ENCODE results near the gene PHACTR4.

DNA sequence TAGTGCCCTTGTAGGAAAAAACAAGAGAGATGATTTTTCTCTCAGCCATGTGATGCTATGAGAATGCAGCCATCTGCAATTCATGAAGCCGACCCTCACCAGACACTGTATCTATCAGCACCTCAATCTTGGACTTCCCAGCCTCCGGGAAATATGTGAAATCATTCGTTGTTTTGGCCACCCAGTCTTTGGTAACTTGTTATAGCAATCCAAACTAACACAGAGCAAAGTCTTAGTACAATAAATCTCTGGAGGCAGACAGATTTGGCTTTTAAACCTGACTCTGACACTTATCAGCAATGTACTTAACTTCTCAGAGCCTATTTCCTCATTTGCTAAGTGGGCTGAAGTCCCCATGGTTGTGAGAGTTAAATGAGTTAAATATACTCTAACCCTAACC, 45.8 kb upstream of the PHACTR4 start:
- TF ChIP-seq, protein P1, sequence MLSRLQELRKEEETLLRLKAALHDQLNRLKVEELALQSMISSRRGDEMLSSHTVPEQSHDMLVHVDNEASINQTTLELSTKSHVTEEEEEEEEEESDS (CRISPR knock-in tag; IDR thresholded peaks at IDR 0.05; ENCODE audit: borderline replicate concordance): no peak
- TF ChIP-seq, protein P2, sequence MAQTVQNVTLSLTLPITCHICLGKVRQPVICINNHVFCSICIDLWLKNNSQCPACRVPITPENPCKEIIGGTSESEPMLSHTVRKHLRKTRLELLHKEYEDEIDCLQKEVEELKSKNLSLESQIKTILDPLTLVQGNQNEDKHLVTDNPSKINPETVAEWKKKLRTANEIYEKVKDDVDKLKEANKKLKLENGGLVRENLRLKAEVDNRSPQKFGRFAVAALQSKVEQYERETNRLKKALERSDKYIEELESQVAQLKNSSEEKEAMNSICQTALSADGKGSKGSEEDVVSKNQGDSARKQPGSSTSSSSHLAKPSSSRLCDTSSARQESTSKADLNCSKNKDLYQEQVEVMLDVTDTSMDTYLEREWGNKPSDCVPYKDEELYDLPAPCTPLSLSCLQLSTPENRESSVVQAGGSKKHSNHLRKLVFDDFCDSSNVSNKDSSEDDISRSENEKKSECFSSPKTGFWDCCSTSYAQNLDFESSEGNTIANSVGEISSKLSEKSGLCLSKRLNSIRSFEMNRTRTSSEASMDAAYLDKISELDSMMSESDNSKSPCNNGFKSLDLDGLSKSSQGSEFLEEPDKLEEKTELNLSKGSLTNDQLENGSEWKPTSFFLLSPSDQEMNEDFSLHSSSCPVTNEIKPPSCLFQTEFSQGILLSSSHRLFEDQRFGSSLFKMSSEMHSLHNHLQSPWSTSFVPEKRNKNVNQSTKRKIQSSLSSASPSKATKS (CRISPR knock-in tag; IDR thresholded peaks at IDR 0.05): no peak
- TF ChIP-seq, protein P3, sequence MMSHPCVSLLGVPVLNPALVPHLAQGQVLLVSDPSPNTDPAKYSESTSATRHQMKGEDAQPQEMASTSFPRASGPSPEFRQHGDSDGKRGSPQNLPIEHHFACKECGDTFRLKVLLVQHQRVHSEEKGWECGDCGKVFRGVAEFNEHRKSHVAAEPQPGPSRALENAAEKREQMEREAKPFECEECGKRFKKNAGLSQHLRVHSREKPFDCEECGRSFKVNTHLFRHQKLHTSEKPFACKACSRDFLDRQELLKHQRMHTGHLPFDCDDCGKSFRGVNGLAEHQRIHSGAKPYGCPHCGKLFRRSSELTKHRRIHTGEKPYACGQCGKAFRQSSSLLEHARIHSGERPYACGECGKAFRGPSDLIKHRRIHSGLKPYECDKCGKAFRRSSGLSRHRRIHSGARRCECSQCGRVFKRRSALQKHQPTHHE (CRISPR knock-in tag; IDR thresholded peaks at IDR 0.05; ENCODE audit: borderline replicate concordance): no peak
- TF ChIP-seq DPF2 (CRISPR knock-in tag; IDR thresholded peaks at IDR 0.05; ENCODE audit: borderline replicate concordance, low read depth) (no peak), POLR2AphosphoS5 (IDR thresholded peaks at IDR 0.05; ENCODE audit: low read depth, low read length) (no peak), ZNF253 (CRISPR knock-in tag; IDR thresholded peaks at IDR 0.05; ENCODE audit: borderline replicate concordance) (no peak), EZH2 (conservative IDR thresholded peaks at IDR 0.05; ENCODE audit: low read depth, low read length) (no peak), KLF9 (CRISPR knock-in tag; IDR thresholded peaks at IDR 0.05; ENCODE audit: low read depth) (no peak), HDAC6 (IDR thresholded peaks at IDR 0.05; ENCODE audit: low read depth, low read length) (no peak), ZNF776 (CRISPR knock-in tag; IDR thresholded peaks at IDR 0.05) (no peak), ZBTB21 (CRISPR knock-in tag; IDR thresholded peaks at IDR 0.05) (no peak)
- TF ChIP-seq, protein P4, sequence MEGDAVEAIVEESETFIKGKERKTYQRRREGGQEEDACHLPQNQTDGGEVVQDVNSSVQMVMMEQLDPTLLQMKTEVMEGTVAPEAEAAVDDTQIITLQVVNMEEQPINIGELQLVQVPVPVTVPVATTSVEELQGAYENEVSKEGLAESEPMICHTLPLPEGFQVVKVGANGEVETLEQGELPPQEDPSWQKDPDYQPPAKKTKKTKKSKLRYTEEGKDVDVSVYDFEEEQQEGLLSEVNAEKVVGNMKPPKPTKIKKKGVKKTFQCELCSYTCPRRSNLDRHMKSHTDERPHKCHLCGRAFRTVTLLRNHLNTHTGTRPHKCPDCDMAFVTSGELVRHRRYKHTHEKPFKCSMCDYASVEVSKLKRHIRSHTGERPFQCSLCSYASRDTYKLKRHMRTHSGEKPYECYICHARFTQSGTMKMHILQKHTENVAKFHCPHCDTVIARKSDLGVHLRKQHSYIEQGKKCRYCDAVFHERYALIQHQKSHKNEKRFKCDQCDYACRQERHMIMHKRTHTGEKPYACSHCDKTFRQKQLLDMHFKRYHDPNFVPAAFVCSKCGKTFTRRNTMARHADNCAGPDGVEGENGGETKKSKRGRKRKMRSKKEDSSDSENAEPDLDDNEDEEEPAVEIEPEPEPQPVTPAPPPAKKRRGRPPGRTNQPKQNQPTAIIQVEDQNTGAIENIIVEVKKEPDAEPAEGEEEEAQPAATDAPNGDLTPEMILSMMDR (CRISPR knock-in tag; IDR thresholded peaks at IDR 0.05): no peak
- TF ChIP-seq, protein P5, sequence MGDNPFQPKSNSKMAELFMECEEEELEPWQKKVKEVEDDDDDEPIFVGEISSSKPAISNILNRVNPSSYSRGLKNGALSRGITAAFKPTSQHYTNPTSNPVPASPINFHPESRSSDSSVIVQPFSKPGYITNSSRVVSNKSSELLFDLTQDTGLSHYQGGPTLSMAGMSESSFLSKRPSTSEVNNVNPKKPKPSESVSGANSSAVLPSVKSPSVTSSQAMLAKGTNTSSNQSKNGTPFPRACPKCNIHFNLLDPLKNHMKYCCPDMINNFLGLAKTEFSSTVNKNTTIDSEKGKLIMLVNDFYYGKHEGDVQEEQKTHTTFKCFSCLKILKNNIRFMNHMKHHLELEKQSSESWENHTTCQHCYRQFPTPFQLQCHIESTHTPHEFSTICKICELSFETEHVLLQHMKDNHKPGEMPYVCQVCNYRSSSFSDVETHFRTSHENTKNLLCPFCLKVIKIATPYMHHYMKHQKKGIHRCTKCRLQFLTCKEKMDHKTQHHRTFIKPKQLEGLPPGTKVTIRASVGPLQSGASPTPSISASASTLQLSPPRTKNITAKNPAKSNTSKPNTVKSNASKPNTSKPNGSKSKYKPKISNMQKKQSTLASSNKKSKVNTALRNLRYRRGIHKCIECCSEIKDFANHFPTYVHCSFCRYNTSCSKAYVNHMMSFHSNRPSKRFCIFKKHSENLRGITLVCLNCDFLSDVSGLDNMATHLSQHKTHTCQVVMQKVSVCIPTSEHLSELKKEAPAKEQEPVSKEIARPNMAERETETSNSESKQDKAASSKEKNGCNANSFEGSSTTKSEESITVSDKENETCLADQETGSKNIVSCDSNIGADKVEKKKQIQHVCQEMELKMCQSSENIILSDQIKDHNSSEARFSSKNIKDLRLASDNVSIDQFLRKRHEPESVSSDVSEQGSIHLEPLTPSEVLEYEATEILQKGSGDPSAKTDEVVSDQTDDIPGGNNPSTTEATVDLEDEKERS (CRISPR knock-in tag; IDR thresholded peaks at IDR 0.05): no peak
- TF ChIP-seq, protein P6, sequence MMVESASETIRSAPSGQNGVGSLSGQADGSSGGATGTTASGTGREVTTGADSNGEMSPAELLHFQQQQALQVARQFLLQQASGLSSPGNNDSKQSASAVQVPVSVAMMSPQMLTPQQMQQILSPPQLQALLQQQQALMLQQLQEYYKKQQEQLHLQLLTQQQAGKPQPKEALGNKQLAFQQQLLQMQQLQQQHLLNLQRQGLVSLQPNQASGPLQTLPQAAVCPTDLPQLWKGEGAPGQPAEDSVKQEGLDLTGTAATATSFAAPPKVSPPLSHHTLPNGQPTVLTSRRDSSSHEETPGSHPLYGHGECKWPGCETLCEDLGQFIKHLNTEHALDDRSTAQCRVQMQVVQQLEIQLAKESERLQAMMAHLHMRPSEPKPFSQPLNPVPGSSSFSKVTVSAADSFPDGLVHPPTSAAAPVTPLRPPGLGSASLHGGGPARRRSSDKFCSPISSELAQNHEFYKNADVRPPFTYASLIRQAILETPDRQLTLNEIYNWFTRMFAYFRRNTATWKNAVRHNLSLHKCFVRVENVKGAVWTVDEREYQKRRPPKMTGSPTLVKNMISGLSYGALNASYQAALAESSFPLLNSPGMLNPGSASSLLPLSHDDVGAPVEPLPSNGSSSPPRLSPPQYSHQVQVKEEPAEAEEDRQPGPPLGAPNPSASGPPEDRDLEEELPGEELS (CRISPR knock-in tag; IDR thresholded peaks at IDR 0.05): no peak
